H9 (cell line): Measurements from ENCODE around the gene KIF6. TPM values are rescaled to one million over a fixed set of nuclear protein-coding genes. Genes with fewer than 3 reads are reported as not detected.

Experiments used
- DNase-seq: peaks from one replicate; pipeline ENCODE4 v3.0.0-alpha.2; 2017
- H2AFZ ChIP-seq: one replicate; pipeline ENCODE4 v1.6.1; 2013; ENCODE audit warnings: mild to moderate bottlenecking, low read length, control low read depth, moderate library complexity
- H2AK5ac ChIP-seq: 2 replicates; pipeline ENCODE4 v1.6.1; 2013; ENCODE audit warnings: low read length, control low read depth, mixed read lengths; ENCODE audit not compliant: insufficient read length
- H2BK120ac ChIP-seq: one replicate; pipeline ENCODE4 v1.6.1; 2013; ENCODE audit warnings: low read depth, mild to moderate bottlenecking, low read length, control low read depth, inconsistent platforms; ENCODE audit not compliant: poor library complexity, severe bottlenecking
- H2BK12ac ChIP-seq: 2 replicates; pipeline ENCODE4 v1.6.1; 2013; ENCODE audit warnings: low read length, control low read depth, mixed read lengths, low read depth; ENCODE audit not compliant: insufficient read length
- H2BK15ac ChIP-seq: 2 replicates; pipeline ENCODE4 v1.6.1; 2013; ENCODE audit warnings: low read depth, low read length, control low read depth
- H2BK20ac ChIP-seq: one replicate; pipeline ENCODE4 v1.6.1; 2013; ENCODE audit warnings: low read depth, mild to moderate bottlenecking, low read length, control low read depth, inconsistent platforms; ENCODE audit not compliant: poor library complexity, severe bottlenecking
- H2BK5ac ChIP-seq: 2 replicates; pipeline ENCODE4 v1.6.1; 2013; ENCODE audit warnings: low read length, control low read depth, mixed read lengths; ENCODE audit not compliant: insufficient read length
- H3K14ac ChIP-seq: 2 replicates; pipeline ENCODE4 v1.6.1; 2013; ENCODE audit warnings: low read length, control low read depth; ENCODE audit not compliant: insufficient read depth
- H3K18ac ChIP-seq: 2 replicates; pipeline ENCODE4 v1.6.1; 2013; ENCODE audit warnings: low read depth, mild to moderate bottlenecking, mixed read lengths, low read length, control low read depth; ENCODE audit not compliant: insufficient read length
- H3K23ac ChIP-seq: 2 replicates; pipeline ENCODE4 v1.6.1; 2013; ENCODE audit warnings: low read length, control low read depth, mixed read lengths, low read depth; ENCODE audit not compliant: insufficient read length
- H3K23me2 ChIP-seq: 2 replicates; pipeline ENCODE4 v1.6.1; 2013; ENCODE audit warnings: low read depth, mild to moderate bottlenecking, mixed read lengths, low read length, control low read depth; ENCODE audit not compliant: insufficient read length, poor library complexity, severe bottlenecking
- H3K27ac ChIP-seq: 2 replicates; pipeline ENCODE4 v1.5.1; 2013; ENCODE audit warnings: low read length, control low read depth, mixed read lengths, low read depth; ENCODE audit not compliant: insufficient read length
- H3K27me3 ChIP-seq: 2 replicates; pipeline ENCODE4 v1.6.1; 2013; ENCODE audit warnings: low read length, control low read depth, inconsistent platforms; ENCODE audit not compliant: insufficient read depth
- H3K4ac ChIP-seq: 2 replicates; pipeline ENCODE4 v1.6.1; 2013; ENCODE audit warnings: low read depth, mild to moderate bottlenecking, control low read depth, inconsistent platforms, low read length, moderate library complexity
- H3K4me1 ChIP-seq: 2 replicates; pipeline ENCODE4 v1.6.1; 2013; ENCODE audit warnings: low read length, control low read depth, inconsistent platforms; ENCODE audit not compliant: insufficient read depth
- H3K4me2 ChIP-seq: 2 replicates; pipeline ENCODE4 v1.6.1; 2013; ENCODE audit warnings: low read length, control low read depth, mixed read lengths; ENCODE audit not compliant: insufficient read length, insufficient read depth
- H3K56ac ChIP-seq: 2 replicates; pipeline ENCODE4 v1.6.1; 2013; ENCODE audit warnings: low read depth, mild to moderate bottlenecking, mixed read lengths, low read length, control low read depth; ENCODE audit not compliant: insufficient read length
- H3K79me1 ChIP-seq: 2 replicates; pipeline ENCODE4 v1.6.1; 2013; ENCODE audit warnings: low read depth, mild to moderate bottlenecking, moderate library complexity, low read length, control low read depth, inconsistent platforms; ENCODE audit not compliant: insufficient read depth, poor library complexity, severe bottlenecking
- H3K79me2 ChIP-seq: 2 replicates; pipeline ENCODE4 v1.6.1; 2013; ENCODE audit warnings: low read length, control low read depth, inconsistent platforms; ENCODE audit not compliant: insufficient read depth
- H3K9ac ChIP-seq: 2 replicates; pipeline ENCODE4 v1.6.1; 2013; ENCODE audit warnings: low read length, control low read depth, mixed read lengths; ENCODE audit not compliant: insufficient read length; ENCODE audit errors: extremely low read depth
- H3K9me3 ChIP-seq: one replicate; pipeline ENCODE4 v1.6.1; 2013; ENCODE audit warnings: low read depth, low read length, inconsistent platforms; ENCODE audit not compliant: control insufficient read depth
- H3T11ph ChIP-seq: one replicate; pipeline ENCODE4 v1.6.1; 2013; ENCODE audit warnings: mild to moderate bottlenecking, low read length, control low read depth, inconsistent platforms
- H4K20me1 ChIP-seq: one replicate; pipeline ENCODE4 v1.6.1; 2013; ENCODE audit not compliant: control insufficient read depth, insufficient read length, insufficient read depth
- H4K5ac ChIP-seq: 2 replicates; pipeline ENCODE4 v1.6.1; 2013; ENCODE audit warnings: low read depth, mild to moderate bottlenecking, mixed read lengths, low read length, control low read depth; ENCODE audit not compliant: insufficient read length
- H4K8ac ChIP-seq: replicated peaks from 2 replicates; pipeline ENCODE4 v1.6.1; 2013; ENCODE audit warnings: low read length, control low read depth, mixed read lengths, low read depth; ENCODE audit not compliant: insufficient read length
- H4K91ac ChIP-seq: 2 replicates; pipeline ENCODE4 v1.6.1; 2013; ENCODE audit warnings: low read depth, mild to moderate bottlenecking, moderate library complexity, mixed read lengths, low read length, control low read depth; ENCODE audit not compliant: insufficient read length
- H3K27ac Mint-ChIP-seq, 3 experiments: 2 replicates in 2 of 3; 3 replicates in 1 of 3; pipeline ENCODE4 v1.8.0; 2020 to 2021; ENCODE audit warnings: mixed read lengths in 3 of 3, mild to moderate bottlenecking in 1 of 3, moderate library complexity in 1 of 3
- H3K27me3 Mint-ChIP-seq: 2 replicates; pipeline ENCODE4 v1.8.0; 2021; ENCODE audit warnings: low read depth, mild to moderate bottlenecking, moderate library complexity, mixed read lengths
- H3K36me3 Mint-ChIP-seq, 3 experiments: 2 replicates in 2 of 3; 3 replicates in 1 of 3; pipeline ENCODE4 v1.8.0; 2020 to 2021; ENCODE audit warnings: low read depth in 3 of 3, mixed read lengths in 3 of 3; ENCODE audit not compliant: insufficient read depth in 1 of 3
- H3K4me1 Mint-ChIP-seq, 2 experiments: 2 replicates each; pipeline ENCODE4 v1.8.0; 2020; ENCODE audit warnings: mixed read lengths in 2 of 2
- H3K4me3 Mint-ChIP-seq, 2 experiments: 2 replicates in 1 of 2; 3 replicates in 1 of 2; pipeline ENCODE4 v1.8.0; 2020 to 2021; ENCODE audit warnings: mild to moderate bottlenecking in 2 of 2, mixed read lengths in 2 of 2, moderate library complexity in 1 of 2
- H3K9me3 Mint-ChIP-seq, 2 experiments: 2 replicates in 1 of 2; 3 replicates in 1 of 2; pipeline ENCODE4 v1.8.0; 2020; ENCODE audit warnings: mild to moderate bottlenecking in 2 of 2, mixed read lengths in 2 of 2, moderate library complexity in 1 of 2
- WGBS: extraction: QIAGEN DNeasy Blood & Tissue Kit; methylation state at CpG from one replicate; pipeline ENCODE4 v1.1.7; 2013; ENCODE audit warnings: missing lambda C conversion rate, low lambda C conversion rate, mixed read lengths; ENCODE audit not compliant: insufficient read length; ENCODE audit errors: extremely low coverage; 5-methylcytosine and 5-hydroxymethylcytosine counted together
- total RNA-seq: library from RNA; stranded (reverse); gene quantifications from 2 replicates; pipeline ENCODE4 v1.2.1, GENCODE V29; 2021
- TF ChIP-seq, protein P1 (sequence below): fragments of 200-600 bp; sonication (generic); conservative IDR thresholded peaks from 3 replicates; pipeline ENCODE4 v1.8.0; 2021; ENCODE audit warnings: antibody characterized with exemption, mild to moderate bottlenecking

Gene KIF6
- total RNA-seq, 1 experiment from 2014 or later, result 0.63 TPM

DNA sequence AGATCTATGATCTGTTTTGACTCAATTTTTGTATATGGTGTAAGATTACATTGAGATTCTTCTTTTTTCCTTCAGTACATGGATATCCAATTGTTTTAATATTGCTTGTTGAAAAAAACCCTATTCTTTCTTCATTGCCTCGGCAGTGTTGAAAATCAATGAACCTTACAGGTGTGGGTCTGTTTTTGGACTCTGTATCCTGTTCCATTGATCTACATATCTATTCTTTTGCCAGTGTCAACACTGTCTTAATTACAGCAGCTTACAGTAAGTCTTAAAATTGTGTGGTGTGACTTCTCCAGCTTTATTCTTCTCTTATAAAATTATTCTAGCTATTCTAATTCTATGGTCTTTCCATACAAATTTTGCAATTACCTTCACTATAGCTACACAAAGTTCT is 320.9 kb downstream of the KIF6 start:
- Histone ChIP-seq H4K91ac (no peak overlapping the region), H3K27ac (no peak overlapping the region), H2BK120ac (no peak overlapping the region), H2BK5ac (no peak overlapping the region), H2AK5ac (no peak overlapping the region), H3K56ac (no peak overlapping the region), H3T11ph (no peak overlapping the region), H3K9ac (no peak overlapping the region), H3K18ac (no peak overlapping the region), H3K9me3 (no peaks in the 10 kb centered on the region), H4K20me1 (no peaks in the 10 kb centered on the region), H3K4ac (no peak overlapping the region), H3K4me2 (no peak overlapping the region), H2BK12ac (no peak overlapping the region), H2BK15ac (no peak overlapping the region), H2BK20ac (no peak overlapping the region), H3K4me1 (no peaks in the 10 kb centered on the region), H3K79me1 (no peaks in the 10 kb centered on the region), H3K27me3 (no peaks in the 10 kb centered on the region), H3K79me2 (no peaks in the 10 kb centered on the region), H4K8ac (no peak overlapping the region), H3K23me2 (no peaks in the 10 kb centered on the region), H3K23ac (no peak overlapping the region), H2AFZ (no peak overlapping the region), H3K14ac (no peak overlapping the region), H4K5ac (no peak overlapping the region)
- DNase-seq, result no peak
- Mint-ChIP-seq H3K36me3 (no peaks in the 10 kb centered on the region), H3K27me3 (no peaks in the 10 kb centered on the region), H3K9me3 (no peaks in the 10 kb centered on the region), H3K4me3 (no peak overlapping the region), H3K4me1 (no peaks in the 10 kb centered on the region), H3K27ac (no peak overlapping the region)
- WGBS, result no CpG with 5 or more reads among the region's 1 CpG
- TF ChIP-seq, protein P1, sequence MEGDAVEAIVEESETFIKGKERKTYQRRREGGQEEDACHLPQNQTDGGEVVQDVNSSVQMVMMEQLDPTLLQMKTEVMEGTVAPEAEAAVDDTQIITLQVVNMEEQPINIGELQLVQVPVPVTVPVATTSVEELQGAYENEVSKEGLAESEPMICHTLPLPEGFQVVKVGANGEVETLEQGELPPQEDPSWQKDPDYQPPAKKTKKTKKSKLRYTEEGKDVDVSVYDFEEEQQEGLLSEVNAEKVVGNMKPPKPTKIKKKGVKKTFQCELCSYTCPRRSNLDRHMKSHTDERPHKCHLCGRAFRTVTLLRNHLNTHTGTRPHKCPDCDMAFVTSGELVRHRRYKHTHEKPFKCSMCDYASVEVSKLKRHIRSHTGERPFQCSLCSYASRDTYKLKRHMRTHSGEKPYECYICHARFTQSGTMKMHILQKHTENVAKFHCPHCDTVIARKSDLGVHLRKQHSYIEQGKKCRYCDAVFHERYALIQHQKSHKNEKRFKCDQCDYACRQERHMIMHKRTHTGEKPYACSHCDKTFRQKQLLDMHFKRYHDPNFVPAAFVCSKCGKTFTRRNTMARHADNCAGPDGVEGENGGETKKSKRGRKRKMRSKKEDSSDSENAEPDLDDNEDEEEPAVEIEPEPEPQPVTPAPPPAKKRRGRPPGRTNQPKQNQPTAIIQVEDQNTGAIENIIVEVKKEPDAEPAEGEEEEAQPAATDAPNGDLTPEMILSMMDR, result no peak
